Ramos (cell line): Measurements from ENCODE around the gene EGR4.

Experiments
- in situ Hi-C: fragments of 300-500 bp; cut with MboI; formaldehyde crosslinking; loops from one replicate; pipeline ENCODE4 v1.14.3; 2022; ENCODE audit warnings: low sequenced_read_pairs; ENCODE audit not compliant: unreplicated experiment

The EGR4 gene

GRCh38 chr2:73291093-73291460 lies 2.3 kb downstream of the EGR4 start:
- in situ Hi-C loops, result no loop called here

DNA sequence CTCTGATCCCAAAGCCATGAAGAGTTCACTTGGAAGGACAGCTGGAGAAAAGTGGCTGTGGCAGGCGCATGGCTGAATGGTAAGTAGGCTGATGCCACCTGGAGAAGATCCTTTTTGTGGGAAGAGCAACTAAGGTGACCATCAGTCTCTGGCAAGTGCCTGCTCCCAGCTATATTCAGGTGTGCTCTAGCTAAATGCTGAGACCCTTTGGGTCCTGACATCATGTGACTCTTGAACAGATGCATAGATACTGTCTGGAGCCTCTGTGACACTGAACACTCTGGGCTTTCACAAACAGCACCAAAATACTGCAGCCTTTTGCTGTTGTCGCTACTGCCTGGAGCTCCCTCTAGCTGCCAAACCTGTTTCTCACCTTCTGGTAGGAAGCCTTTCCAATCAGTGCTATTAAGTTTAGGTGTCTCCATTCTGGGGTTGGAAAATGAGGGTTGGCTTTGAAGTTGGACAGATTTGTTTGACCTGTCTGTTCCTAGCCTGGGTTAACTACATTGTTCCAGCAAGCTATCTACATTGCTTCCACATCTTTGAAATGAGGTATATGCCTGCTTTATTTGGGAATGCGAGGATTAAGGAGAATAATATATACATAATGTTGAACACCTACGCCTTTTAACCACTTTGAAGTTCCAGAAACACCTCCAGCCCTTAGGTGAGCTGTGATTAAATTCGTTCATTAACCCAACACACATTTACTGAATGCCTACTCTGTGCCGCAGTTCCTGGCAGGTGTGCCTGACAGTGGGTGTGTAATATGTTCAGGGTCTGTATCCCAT lies 3.1 kb downstream of the EGR4 start:
- in situ Hi-C loops, result no loop called here

- in situ Hi-C loops, result no loop called here
Observed at GRCh38 chr2:73289304-73289703, 4.0 kb downstream of the EGR4 start.

GRCh38 chr2:73286134-73286655 lies 7.2 kb downstream of the EGR4 start:
- in situ Hi-C loops, result no loop called here

- in situ Hi-C loops, result no loop called here
Observed at GRCh38 chr2:73285159-73285739, 8.1 kb downstream of the EGR4 start.

DNA sequence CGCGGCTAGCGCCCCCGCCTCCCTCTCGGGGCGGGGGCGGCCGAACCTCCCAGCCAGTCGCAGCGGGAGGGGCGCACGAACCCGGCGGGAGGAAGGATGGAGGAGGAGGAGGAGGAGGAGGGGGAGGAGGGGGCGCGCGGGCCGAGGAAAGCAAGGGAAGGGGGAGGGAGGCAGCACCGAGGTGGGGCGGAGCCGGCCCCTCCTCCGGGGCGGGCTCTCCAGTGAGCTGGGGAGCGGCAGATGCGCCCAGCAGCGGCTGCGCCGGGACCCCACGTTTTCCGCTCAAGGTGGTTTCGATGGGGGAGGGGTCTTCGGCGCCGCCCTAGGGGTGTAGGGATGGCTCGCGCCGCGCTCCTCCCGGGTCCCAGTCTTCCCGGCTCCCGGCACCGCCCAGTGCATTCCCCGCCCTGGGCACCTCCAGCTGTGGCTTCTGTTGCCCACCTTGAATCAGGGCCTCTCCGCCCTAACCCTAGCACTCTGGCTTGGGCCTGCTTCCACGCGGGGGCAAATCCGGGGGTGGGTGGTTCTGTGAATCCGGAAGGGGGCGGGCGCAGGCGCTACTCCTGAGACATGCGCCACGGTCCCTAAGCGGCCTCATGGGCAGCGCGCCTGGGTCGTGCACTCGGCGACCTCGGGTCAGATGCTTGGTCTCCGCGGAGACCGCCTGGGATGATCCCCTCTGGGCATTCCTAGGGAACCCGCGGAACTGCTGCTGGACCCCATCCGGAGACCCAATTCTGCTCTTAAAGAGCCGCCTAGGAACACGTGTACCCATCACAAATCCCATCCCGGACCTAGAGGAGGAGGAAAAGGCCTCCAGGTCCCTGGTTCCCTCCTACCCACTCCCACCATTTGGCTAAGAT lies 8.8 kb downstream of the EGR4 start, which contains the start of gene FBXO41:
Gene FBXO41 (minus strand): TSS at position 183 of the 863 bp plus-strand sequence. CDS start 14,848 bp downstream, outside the sequence.
- in situ Hi-C loops, result no loop called here

DNA sequence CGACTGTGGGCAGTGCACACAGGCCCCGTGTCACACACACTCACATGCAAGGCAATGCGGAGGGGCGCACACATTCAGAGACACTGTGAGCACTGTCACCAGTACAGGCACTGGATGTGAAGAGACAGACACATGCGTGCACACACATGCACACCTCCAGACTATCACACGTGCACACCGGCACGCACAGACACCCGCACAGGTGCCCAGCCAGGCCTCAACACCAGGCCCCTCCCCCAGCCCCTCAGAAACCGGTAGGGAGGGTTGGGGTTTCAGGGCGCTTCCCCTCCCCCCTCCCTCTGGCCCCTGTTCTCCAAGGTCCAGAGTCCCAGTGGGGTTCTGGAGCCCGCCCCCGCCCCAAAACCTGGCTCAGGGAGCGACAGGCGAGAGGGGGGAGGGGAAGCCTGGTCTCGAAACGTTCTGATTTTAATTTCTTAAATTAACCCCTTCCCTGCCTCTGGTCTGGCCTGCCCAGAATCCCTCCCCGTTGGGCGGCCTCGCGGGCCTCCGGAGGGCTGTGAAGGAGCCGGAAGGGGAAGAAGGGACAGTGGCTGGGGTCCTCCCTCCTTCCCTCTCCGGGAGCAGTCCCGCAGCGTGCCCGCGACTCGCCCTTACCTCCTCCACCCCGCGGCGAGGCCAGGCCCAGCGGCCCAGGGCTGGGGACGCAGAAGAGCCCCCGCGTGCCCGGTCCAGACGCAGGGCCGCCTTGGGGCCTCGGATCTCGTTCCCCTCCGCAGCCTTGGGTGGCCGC lies 9.6 kb downstream of the EGR4 start:
- in situ Hi-C loops, result no loop called here

- in situ Hi-C loops, result no loop called here
Observed at GRCh38 chr2:73282924-73283544, 10.3 kb downstream of the EGR4 start.

DNA sequence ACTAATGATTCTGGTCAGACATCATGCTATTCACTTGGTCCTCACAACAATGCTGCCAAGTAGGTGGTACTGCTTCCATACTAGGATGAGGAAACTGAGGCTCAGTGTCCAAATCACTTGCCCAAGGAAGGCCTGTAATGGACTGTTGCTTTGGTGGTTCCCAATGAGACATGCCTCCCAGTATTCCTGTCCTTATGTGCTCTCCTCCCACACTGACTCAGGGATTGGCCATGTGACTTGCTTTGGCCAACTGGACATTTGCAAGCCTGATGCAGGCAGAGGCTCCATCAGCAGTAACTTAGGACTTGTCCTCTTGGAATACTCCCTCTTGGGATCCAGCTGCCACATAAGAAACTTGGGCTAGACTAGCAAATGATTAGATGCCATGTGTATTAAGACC lies 12.1 kb downstream of the EGR4 start:
- in situ Hi-C loops, result no loop called here

GRCh38 chr2:73279852-73280251 lies 13.5 kb downstream of the EGR4 start:
- in situ Hi-C loops, result no loop called here

DNA sequence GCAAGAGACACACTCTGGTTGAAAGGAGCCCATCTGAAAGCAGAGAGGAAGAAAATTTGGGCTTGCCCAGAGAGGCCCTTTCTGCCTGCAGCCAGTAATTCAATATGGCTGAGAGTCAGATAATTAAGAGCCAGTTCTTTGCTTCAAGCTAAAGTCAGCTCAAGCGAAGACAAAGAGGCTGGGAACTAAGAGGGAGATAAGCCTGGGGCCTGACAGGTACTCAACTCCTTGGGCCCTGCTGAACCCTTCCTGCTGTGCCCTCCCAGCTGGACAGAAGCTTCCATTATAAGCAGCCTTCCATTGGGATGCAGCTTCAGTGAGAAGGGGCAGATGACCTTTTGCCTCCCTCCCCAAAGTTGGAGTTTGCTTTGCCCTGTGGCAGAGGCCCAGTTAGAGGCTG lies 21.1 kb downstream of the EGR4 start:
- in situ Hi-C loops, result no loop called here

DNA sequence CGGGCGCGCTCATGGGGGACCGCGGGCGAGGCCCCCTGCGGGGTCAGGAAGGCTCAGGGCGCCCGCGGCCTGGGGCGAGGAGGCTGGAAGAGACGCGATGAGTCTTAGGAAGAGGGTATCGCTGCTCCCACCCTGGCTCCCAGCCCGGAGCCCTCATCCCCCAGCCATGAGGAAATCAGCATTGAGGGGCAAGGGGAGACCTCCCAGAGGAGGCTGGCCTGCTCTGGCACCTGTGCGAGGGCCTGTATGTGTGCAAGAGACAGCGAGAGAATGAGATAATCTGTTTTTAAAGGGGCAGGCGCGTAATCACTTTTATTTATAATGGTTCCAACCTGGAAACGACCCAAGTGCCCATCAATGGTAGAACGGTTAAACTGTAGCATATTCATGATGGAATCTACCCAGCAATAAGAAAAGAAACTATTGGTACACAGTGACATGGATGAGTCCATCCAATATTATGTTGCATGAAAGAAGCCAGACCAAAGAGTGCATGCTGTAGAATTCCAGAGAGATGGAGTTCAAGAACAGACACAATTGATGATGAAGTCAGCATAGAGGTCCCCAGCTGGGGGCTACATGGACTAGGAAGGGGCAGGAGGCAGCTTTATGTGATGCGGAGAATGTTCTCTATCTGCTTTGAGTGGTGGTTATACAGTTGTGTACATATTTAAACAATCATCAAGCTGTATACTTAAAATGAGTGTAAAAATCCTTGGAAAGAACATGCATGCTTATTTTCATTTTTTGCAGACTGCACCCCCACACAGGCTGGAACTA lies 23.5 kb downstream of the EGR4 start:
- in situ Hi-C loops, result no loop called here

DNA sequence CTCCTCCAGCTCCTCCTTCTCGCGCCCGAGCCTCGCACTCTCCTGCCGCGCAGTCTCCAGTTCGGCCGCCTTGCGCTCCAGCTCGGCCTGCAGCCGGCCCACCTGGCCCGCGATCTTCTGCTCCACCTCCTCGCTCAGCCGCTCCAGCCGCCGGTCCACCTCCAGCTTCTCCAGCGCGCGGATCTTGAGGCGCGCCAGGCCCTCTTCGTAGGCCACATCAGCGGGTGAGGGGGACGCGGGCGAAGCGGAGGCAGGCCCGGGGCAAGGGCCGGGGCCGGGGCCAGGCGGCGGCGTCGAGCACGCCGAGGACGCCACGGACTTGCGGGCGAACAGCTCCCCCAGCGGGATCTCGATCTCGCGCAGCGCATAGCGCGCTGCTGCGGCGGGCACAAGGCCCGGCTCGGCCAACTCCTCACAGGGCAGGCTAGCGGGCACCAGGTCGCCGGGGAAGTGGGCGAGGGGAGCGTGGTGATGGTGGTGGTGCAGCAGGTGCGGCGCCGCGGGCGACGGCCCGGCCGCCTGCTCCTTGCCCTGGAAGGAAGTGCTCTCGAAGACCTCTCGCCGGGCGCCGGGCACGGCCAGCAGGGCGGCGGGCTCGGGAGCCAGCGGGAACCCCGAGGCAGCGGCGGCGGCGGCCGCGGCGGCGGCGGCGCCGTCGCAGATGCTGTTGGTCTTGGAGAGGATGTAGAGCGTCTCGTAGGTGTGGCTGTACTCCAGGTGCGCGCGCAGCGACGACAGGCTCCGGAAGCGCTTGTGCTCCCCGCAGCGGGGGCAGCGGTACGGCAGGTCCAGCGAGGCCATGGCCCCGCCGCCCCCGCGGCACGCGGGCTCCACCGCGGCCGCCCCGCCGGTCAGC lies 24.3 kb downstream of the EGR4 start:
- in situ Hi-C loops, result no loop called here

DNA sequence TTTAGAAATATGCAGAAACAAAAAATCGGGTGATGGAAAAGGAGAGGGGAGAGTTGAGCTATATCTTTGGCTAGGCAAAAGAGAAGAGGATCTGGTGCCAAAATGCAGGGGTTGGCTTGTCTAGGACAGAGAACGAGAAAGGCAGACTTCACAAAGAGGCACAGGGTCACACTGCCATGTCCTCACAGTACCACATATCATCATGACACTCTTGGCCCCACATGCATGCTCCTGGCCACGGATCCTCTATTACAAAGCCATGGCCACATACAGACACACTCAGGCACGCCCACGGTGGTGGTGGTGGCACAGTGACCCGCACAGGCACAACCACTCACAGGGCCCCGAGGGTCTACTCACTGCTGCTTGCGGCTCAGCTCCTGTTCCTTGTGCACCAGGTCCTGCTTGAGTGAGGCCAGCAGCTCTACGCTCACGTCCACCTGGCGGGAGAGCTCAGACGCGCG lies 24.9 kb downstream of the EGR4 start:
- in situ Hi-C loops, result no loop called here

DNA sequence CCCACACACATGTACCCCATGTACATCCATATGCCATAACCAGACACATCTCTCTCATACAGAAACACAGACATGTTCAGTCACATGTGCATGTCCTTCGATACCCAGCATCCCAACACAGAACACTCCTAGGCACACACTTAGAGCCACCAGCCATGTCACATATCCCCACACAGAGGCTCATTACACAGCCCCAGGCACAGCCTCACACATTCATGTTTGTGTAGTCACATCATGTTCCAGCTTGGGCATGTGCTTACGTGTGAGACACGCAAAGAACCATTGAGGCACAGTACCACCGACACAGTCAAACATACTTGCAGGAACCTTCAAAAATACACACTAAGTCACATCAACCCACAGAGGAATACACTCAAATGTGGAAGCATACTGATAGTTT lies 26.3 kb downstream of the EGR4 start:
- in situ Hi-C loops, result no loop called here

DNA sequence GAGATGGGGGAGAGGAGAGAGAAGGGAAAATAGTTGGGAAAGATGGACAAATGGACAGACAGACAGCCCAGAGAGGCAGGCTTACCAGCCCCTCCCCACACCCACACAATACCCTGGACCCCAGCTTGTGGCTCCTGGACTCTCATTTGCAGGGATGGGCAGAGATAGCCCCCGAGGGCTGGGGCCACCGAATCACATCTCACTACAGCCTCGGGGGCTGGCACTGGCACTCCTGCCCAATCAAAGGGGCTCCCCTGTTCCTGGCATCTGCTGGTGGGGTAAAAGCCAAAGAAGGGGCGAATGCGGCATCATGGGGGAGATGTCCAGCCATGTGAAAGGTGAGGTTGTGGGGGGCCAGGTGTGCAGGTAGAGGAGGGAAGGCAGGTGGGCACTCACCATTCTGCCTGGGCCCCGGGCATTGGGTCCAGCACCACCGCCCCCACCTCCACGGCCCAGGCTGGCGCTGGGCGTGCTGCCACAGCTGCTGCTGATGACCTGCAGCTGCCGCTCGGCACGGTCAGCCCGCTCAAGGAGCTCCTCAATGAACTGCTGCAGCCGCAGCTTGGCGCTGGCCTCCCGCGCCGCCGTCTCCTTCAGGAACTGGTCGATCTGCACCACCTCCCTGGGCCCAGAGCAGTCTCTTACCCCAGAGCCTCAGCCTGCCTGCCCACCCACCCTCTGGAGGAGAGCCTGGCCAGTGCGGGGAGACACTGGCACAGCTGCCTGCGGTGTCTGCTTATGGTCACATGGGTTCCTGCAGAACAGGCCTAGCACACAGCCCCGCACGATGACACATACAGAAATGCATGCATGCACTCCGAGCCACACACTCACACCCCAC lies 27.1 kb downstream of the EGR4 start:
- in situ Hi-C loops, result no loop called here
